ENCODE results near the gene LRRC45.
"Not testable (repeated sequence)": the region's sequence is repeated elsewhere in the genome, so short reads cannot be mapped to it uniquely, and the experiment has no call there.

LRRC45 gene

GRCh38 chr17:82022981-82023446, at the start of gene LRRC45:
LRRC45 (plus strand) TSS chr17:82023305; CDS start chr17:82023644, 339 bp downstream.
- DNase-seq = peak; percentile 100

DNA sequence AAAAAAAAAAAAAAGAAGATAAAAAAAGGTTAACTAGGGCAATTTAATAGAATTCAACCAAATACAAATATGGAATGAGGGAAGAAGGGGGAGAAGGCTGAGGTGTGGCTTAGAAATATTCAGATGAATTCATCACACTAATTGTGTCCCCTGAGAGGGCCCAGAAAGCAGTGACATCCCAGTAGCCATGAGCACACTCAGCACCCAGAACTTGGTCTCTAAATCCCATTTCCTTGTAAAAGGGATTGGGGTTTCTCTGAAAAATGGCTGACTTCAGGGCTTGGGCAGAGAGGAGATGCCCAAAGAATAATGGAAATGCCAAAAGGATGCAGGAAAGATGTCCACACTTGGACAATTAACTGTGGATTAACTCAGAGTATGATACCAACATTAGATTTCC, 49.7 kb upstream of the LRRC45 start:
- no peak for DNase-seq

DNA sequence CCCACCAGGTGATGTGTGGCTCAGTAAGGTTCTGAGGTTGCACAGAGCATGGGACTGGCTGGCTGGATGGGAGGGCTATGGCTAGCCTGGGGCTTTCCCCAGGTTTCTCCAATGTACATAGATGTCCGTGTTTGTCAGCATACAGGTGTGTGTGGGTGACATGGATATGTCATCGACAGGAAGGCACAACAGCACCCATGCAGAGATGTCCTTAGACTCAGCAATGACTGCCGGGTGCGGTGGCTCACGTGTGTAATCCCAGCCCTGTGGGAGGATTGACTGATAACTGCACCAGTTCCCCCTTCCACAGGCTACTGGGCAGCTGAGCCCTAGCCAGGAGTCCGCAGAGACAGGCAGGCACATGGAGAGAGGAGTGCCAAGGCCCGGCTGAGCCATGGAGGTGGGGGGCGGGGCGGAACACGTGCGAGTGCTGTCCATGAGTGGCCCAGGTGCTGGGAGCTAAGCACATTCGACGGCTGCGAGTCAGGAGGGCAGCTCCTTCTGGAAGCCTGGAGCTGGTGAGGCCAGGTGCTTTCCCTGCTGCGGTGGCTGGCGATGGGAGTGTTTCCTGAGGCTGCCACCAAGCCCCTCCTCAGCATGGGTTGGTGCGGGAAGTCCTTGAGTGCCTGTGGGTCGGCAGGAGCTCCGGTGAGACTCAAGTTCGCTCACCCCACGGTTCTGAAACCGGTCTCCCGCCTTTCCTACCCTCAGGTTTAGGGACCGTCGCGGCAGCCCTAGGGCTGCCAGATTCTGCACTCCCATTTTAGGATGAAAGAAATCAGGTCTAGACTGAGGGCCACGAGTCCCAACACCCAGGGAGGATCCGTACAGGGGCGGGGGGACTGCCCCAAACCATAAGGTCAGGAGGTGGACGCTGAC, 46.5 kb upstream of the LRRC45 start:
- peak; percentile 58 for DNase-seq

DNA sequence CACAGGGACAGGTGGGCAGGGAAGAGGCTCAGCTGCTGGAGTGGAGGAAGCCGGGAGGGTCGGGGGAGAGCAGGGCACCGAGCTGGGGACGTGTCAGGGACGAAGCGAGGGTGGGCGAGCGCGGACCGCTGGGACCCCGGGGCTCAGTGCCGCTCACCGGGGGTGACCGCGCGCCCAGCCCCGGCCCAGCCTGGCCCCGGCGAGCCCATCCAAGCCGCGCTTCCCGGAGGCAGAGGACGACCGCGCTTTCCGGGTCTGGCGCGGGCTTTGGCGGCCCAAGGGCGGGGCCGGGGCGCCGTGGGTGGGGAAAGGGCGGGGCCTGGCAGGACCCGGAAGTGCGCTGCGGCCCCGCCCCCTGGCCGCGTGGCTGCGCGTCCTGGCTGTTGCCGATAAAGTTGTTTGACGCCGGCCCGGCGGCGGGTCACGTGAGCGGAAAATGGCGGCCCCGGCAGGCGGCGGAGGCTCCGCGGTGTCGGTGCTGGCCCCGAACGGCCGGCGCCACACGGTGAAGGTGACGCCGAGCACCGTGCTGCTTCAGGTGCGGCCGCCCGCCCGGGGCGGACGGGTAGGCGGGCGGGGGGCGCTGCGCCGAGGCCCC, 45.8 kb upstream of the LRRC45 start, which contains the start of gene ASPSCR1:
ASPSCR1 (plus strand) TSS at position 419 of the 598 bp plus-strand sequence; CDS start at position 437, 18 bp downstream.
- peak; percentile 94 for DNase-seq

DNA sequence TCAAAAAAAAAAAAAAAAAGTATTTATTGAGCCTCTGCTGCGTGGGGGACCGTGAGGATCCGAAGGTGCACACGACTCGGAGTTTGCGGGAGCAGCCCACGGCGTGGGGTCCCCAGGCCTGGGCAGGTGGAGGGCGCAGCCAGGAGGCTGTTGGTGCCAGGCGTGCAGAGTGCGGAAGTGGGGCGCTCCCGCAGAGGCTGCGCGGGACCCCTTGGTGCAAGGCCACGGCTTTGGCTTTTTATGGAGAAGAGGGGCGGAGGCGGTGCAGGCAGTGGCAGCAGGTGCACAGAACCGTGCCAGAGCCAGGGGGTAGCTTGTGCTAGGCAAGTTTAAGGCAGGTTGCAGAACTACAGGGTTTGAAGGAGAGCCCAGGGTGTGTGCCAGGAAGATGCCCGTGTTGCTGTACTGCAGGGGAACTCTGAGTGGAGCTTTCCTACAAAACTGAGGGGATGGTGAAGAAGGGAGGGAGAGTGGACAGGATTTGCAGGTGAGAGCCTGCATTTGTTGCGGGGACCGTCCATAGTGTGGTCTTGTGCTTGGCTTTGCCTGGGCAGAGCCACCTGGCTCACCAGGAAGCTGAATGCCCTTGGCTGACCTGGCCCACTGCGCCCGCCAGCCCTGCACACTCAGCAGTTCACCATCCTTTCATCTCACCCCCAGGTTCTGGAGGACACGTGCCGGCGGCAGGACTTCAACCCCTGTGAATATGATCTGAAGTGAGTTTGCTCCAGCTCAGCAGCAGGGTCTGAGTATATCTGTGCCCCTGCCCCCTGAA, 44.4 kb upstream of the LRRC45 start:
- DNase-seq = no peak

DNA sequence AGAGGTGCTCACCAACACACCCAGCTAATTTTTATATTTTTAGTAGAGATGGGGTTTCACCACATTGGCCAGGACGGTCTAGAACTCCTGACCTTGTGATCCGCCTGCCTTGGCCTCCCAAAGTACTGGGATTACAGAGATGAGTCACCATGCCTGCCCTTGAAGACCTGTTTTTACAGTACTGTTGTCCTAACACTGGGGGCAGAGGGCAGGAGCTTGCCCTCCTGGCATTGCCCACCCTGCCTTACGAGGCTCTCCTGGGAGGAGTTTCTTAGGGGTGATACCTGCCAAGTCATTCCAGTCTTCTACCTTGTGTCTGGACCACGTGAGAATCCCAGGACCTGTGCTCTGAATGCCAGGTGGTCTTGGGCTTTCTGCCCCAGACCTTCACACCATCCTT, 43.0 kb upstream of the LRRC45 start:
- no peak for DNase-seq

DNA sequence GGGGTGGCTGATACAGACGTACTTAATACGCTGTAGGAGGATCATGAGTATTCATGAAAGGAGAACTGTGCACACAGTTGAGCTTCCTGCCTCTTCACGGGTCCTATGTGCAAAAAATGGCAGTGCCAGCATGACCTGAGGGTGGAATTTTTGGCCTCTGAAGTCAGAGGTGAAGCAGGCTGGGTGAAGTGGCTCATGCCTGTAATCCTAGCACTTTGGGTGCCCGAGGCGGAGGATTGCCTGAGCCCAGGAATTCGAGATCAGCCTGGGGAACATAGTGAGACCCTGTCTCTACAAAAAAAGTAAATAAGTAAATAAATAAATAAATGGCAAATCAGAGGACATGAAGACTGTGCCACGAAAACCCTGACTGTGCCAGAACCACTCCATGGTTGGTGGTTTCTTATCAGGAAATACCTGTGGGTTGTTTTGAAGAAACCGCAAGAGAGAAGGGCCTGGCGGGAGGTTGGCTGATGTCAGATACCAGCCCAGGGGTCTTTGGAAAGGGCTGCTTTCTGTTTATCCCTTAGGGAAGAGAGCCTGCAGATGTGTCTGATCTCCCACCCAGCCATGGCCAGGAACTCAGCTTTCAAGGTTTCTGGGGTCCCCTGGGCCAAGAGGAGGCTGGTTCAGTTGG, 42.3 kb upstream of the LRRC45 start:
- DNase-seq = no peak

- not testable (repeated sequence) for DNase-seq
Observed at GRCh38 chr17:81981511-81981910, 41.6 kb upstream of the LRRC45 start.

DNA sequence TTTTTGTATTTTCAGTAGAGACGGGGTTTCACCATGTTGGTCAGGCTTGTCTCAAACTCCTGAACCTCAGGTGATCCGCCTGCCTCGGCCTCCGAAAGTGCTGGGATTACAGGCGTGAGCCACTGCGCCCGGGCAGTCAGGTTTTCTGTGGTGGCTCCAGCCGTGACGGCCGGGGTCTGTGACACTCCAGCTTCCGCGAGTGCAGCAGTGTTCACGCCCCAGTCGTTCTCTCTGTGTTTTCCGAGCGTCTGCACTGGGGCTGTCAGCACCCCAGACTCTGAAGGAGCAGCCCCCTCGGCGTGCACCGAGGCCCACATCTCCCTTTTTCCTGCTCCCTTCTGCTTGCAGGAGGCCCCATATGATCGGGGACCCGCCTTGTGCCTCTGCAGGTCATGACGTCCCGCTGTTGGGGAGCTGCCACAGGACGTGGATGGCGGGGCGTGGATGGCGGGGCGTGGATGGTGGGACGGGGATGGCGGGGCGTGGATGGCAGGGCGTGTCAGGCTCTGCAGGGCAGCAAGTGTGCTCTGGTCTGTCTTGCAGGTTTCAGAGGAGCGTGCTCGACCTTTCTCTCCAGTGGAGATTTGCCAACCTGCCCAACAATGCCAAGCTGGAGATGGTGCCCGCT, 40.0 kb upstream of the LRRC45 start:
- no peak for DNase-seq

- DNase-seq = no peak
Observed at GRCh38 chr17:81983639-81984373, 39.3 kb upstream of the LRRC45 start.

- no peak for DNase-seq
Observed at GRCh38 chr17:81984773-81985410, 38.2 kb upstream of the LRRC45 start.

GRCh38 chr17:81986606-81987005, 36.5 kb upstream of the LRRC45 start:
- DNase-seq = no peak

DNA sequence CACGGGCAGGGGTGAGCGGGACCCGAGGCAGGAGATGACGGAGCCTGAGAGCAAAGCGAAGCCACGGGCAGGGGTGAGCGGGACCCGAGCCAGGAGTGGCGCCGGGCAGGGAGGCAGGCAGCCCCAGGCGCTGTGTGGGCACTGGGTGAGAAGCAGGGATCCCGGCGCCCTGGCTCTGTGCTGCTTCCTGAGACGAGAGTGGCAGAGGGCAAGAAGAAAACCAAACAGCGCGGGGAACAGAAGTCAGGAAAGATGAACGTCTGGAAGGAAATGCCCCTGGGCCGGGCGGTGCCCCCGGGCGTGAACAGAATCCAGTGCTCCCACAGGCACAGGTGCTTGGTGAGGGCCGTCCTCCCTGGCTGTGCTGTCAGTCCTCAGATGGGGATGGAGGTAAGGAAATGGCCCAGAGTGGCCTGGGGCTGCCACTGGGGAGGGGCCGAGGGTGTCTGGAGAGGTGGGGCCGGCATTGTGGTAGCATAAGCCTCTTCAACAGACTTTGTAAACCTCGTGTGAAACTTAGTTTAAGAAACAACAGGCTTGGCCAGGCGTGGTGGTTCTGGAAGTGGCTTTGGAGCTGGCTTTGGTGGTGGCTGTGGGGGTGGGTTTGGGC, 35.8 kb upstream of the LRRC45 start:
- no peak for DNase-seq

DNA sequence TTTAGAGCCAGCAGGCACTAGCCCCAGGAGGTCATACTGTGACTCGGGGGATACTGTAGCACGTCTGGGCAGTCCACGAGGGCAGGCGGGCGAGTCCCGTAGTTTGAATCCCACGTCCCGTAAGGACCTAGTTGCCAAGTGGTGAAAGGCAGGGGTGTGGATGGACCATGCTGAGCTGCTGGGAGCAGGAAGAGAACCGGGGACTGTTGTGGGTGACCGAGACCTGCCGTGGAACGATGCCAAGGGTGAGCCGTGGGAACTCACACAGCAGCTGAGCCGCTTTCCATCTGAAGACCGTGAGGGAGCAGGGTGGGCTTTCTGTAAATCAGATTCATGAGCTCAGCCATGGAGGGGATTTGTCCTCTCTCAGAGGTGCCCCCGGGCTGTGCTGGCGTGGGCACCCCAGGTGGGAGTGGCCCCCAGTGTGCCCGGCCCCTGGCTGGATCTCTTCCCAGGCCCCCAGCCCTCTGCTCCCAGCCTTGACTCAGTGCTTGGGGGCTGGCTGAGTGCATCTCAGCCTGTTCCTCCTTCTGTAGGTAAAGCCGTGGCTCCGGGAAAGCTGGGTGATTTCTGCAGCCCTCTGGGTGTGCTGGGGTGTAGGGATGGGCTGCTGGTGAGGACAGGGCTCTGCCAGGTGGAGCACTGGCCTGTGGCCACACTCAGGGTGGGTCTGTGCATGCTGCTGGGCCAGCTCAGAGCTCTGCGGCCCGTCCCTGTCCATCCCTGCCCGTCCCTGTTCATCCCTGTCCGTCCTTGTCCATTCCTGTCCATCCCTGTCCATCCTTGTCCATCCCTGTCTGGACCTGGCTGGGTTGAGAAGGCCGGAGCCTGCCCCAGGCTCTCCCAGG, 32.0 kb upstream of the LRRC45 start:
- no peak for DNase-seq

DNA sequence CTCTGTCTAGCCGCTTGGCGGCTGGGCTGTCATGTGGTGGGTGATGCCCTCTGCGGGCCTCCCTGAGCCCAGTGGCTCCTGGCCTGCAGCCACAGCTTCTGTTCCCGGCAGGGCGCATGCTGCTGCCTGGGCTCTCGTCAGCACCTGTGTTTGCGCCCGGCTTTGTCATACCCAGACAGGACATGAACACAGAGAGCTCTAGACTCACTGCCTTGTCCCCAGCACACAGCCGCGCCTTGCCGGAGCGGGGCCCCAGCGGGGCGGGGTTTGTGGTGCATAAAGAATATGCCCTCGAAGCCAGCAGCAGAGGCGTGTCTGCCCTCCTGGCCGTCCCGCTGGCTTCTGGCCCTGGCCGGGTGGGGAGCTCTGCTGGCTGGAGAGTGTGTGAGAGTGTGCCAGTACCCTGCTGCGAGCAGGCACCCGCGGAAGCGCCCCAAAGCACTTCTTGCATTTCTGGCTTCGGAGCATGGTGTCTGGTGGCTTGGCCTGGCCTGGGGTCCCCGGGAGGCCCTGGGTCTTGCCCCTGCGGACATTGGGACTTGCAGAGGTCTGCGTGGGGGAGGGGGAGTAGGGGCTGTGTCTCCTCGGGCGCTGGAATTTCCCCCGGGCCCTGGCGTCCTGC, 31.3 kb upstream of the LRRC45 start:
- DNase-seq = peak; percentile 73

- no peak for DNase-seq
Observed at GRCh38 chr17:81992306-81993102, 30.6 kb upstream of the LRRC45 start.

- no peak for DNase-seq
Observed at GRCh38 chr17:81993729-81994592, 29.1 kb upstream of the LRRC45 start.

Measured in NCI-H1694 treated with DMSO at 0.1 percent for 48 hours (cell line).